Memory B cell (primary cell): ENCODE results near the gene C11orf98.
"Not testable (repeated sequence)": the region's sequence is repeated elsewhere in the genome, so short reads cannot be mapped to it uniquely, and the experiment has no call there.

ENCODE experiments used
- ATAC-seq: fragments of 150-1000 bp; cut with Tn5 transposase; 2 replicates; pipeline ENCODE4 v1.10.0; 2021; ENCODE audit warnings: low read depth, mild to moderate bottlenecking, moderate library complexity
- DNase-seq, 2 donors: peaks; one replicate each; pipeline ENCODE4 v3.0.0; 2022; ENCODE audit warnings: low spot score in 2 of 2
- H3K27ac Mint-ChIP-seq: one replicate; pipeline ENCODE4 v1.8.0; 2022; ENCODE audit warnings: mild to moderate bottlenecking, moderate library complexity, mixed read lengths
- H3K27me3 Mint-ChIP-seq: one replicate; pipeline ENCODE4 v1.8.0; 2022; ENCODE audit warnings: mixed read lengths
- H3K36me3 Mint-ChIP-seq: one replicate; pipeline ENCODE4 v1.8.0; 2022; ENCODE audit warnings: mild to moderate bottlenecking, mixed read lengths
- H3K4me1 Mint-ChIP-seq: one replicate; pipeline ENCODE4 v1.8.0; 2022; ENCODE audit warnings: mixed read lengths
- H3K4me3 Mint-ChIP-seq: one replicate; pipeline ENCODE4 v1.8.0; 2022; ENCODE audit warnings: mild to moderate bottlenecking, moderate library complexity, mixed read lengths
- H3K9me3 Mint-ChIP-seq: one replicate; pipeline ENCODE4 v1.8.0; 2022; ENCODE audit warnings: mixed read lengths

C11orf98 gene

GRCh38 chr11:62665075-62665598 lies at the start of gene C11orf98, which contains the start of gene CSKMT:
C11orf98 (minus strand) TSS chr11:62665210; CDS start chr11:62665169, 41 bp downstream.
CSKMT (plus strand) TSS chr11:62665312; CDS start chr11:62665880, 568 bp downstream.
- peaks cover 2% of the 10 kb centered on the region for H3K36me3 Mint-ChIP-seq
- peaks cover 18% of the 10 kb centered on the region for H3K4me1 Mint-ChIP-seq
- ATAC-seq, result peak; percentile 94
- peak; percentile 96 to 97 for DNase-seq
- no peaks in the 10 kb centered on the region for H3K9me3 Mint-ChIP-seq
- peak within 1 kb of the TSS; percentile 90 for H3K27ac Mint-ChIP-seq
- H3K27me3 Mint-ChIP-seq, result no peaks in the 10 kb centered on the region
- H3K4me3 Mint-ChIP-seq, result peak within 1 kb of the TSS; percentile 91

- Mint-ChIP-seq H3K36me3 (peaks cover 28% of the 10 kb centered on the region), H3K27me3 (no peaks in the 10 kb centered on the region), H3K4me1 (peaks cover 20% of the 10 kb centered on the region), H3K4me3 (no peak overlapping the region), H3K9me3 (no peaks in the 10 kb centered on the region), H3K27ac (peak overlapping the region; percentile 73)
- no peak for ATAC-seq
- DNase-seq, result no peak
Observed at GRCh38 chr11:62713343-62713742, 48.3 kb upstream of the C11orf98 start.

DNA sequence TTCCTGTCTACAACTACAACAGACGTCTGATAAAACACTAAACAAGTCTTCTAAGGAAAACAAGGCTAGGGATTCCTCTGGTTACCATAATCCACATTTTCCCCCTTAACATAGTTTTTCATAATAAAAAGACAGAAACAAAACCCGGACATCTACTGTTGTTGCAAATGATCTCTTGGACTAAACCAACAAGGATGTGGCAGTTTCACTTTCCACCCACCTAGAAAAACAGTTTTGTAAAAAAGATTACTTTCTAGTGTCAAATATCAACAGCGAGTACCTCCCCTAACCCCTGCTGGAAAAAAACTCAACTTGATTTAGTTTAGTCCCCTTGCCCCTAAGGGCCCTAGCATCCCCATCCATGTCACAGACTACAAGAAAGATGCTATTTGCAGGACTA lies 47.9 kb upstream of the C11orf98 start:
- Mint-ChIP-seq H3K4me1 (peaks cover 21% of the 10 kb centered on the region), H3K27me3 (no peaks in the 10 kb centered on the region), H3K9me3 (no peaks in the 10 kb centered on the region), H3K27ac (peak overlapping the region; percentile 73), H3K36me3 (peaks cover 24% of the 10 kb centered on the region), H3K4me3 (no peak overlapping the region)
- no peak for DNase-seq
- ATAC-seq, result no peak

- Mint-ChIP-seq H3K9me3 (no peaks in the 10 kb centered on the region), H3K36me3 (peaks cover 23% of the 10 kb centered on the region), H3K27ac (peak overlapping the region; percentile 73), H3K4me1 (peaks cover 26% of the 10 kb centered on the region), H3K27me3 (no peaks in the 10 kb centered on the region), H3K4me3 (no peak overlapping the region)
- no peak for DNase-seq
- no peak for ATAC-seq
Observed at GRCh38 chr11:62712276-62712812, 47.3 kb upstream of the C11orf98 start.

- H3K4me3 Mint-ChIP-seq, result peak overlapping the region; percentile 89
- no peak for DNase-seq
- peaks cover 40% of the 10 kb centered on the region for H3K4me1 Mint-ChIP-seq
- peak overlapping the region; percentile 93 for H3K27ac Mint-ChIP-seq
- peaks cover 10% of the 10 kb centered on the region for H3K36me3 Mint-ChIP-seq
- no peak for ATAC-seq
- no peaks in the 10 kb centered on the region for H3K9me3 Mint-ChIP-seq
- no peaks in the 10 kb centered on the region for H3K27me3 Mint-ChIP-seq
Observed at GRCh38 chr11:62710001-62710345, 45.0 kb upstream of the C11orf98 start.

GRCh38 chr11:62709247-62710000 lies 44.4 kb upstream of the C11orf98 start:
- peak; percentile 79 for ATAC-seq
- peak; percentile 88 to 96 for DNase-seq
- Mint-ChIP-seq H3K9me3 (no peaks in the 10 kb centered on the region), H3K27me3 (no peaks in the 10 kb centered on the region), H3K4me1 (peaks cover 40% of the 10 kb centered on the region), H3K36me3 (peaks cover 10% of the 10 kb centered on the region), H3K27ac (peak overlapping the region; percentile 93), H3K4me3 (peak overlapping the region; percentile 89)

GRCh38 chr11:62708793-62709192 lies 43.8 kb upstream of the C11orf98 start:
- H3K27ac Mint-ChIP-seq, result peak overlapping the region; percentile 93
- H3K4me1 Mint-ChIP-seq, result peaks cover 37% of the 10 kb centered on the region
- peaks cover 7% of the 10 kb centered on the region for H3K36me3 Mint-ChIP-seq
- H3K9me3 Mint-ChIP-seq, result no peaks in the 10 kb centered on the region
- DNase-seq, result no peak
- no peaks in the 10 kb centered on the region for H3K27me3 Mint-ChIP-seq
- peak overlapping the region; percentile 89 for H3K4me3 Mint-ChIP-seq
- ATAC-seq, result no peak

- peaks cover 36% of the 10 kb centered on the region for H3K4me1 Mint-ChIP-seq
Observed at GRCh38 chr11:62708392-62708791, 43.4 kb upstream of the C11orf98 start.

GRCh38 chr11:62707277-62707861 lies 42.4 kb upstream of the C11orf98 start, which contains the start of the genes BSCL2 and GNG3:
BSCL2 (minus strand) TSS chr11:62707424; CDS start chr11:62707195, 229 bp downstream.
GNG3 (plus strand) TSS chr11:62707676; CDS start chr11:62708296, 620 bp downstream.
- Mint-ChIP-seq H3K27me3 (no peaks in the 10 kb centered on the region), H3K36me3 (peaks cover 3% of the 10 kb centered on the region), H3K4me3 (peak within 1 kb of the TSS; percentile 96), H3K9me3 (no peaks in the 10 kb centered on the region), H3K4me1 (peaks cover 34% of the 10 kb centered on the region), H3K27ac (peak within 1 kb of the TSS; percentile 95)
- ATAC-seq (no peak), DNase-seq (peak in 1 of 2 donors; percentile 27)

More at GRCh38 chr11:62708392-62708791, 43.4 kb upstream of the C11orf98 start:
- Mint-ChIP-seq H3K27ac (peak overlapping the region; percentile 93), H3K4me3 (peak overlapping the region; percentile 89), H3K27me3 (no peaks in the 10 kb centered on the region), H3K9me3 (no peaks in the 10 kb centered on the region), H3K36me3 (peaks cover 5% of the 10 kb centered on the region)
- ATAC-seq (no peak), DNase-seq (peak in 1 of 2 donors; percentile 22)

GRCh38 chr11:62706850-62707247 lies 41.8 kb upstream of the C11orf98 start:
- no peak for ATAC-seq
- H3K9me3 Mint-ChIP-seq, result no peaks in the 10 kb centered on the region
- peak overlapping the region; percentile 96 for H3K4me3 Mint-ChIP-seq
- H3K27ac Mint-ChIP-seq, result peak overlapping the region; percentile 95
- no peaks in the 10 kb centered on the region for H3K36me3 Mint-ChIP-seq
- DNase-seq, result no peak
- no peaks in the 10 kb centered on the region for H3K27me3 Mint-ChIP-seq
- peaks cover 31% of the 10 kb centered on the region for H3K4me1 Mint-ChIP-seq

- ATAC-seq (peak; percentile 70), DNase-seq (peak; percentile 89 to 91)
- Mint-ChIP-seq H3K4me3 (peak overlapping the region; percentile 96), H3K27ac (peak overlapping the region; percentile 95), H3K27me3 (no peaks in the 10 kb centered on the region), H3K4me1 (peaks cover 31% of the 10 kb centered on the region), H3K36me3 (no peaks in the 10 kb centered on the region), H3K9me3 (no peaks in the 10 kb centered on the region)
Observed at GRCh38 chr11:62705880-62706849, 41.2 kb upstream of the C11orf98 start.

DNA sequence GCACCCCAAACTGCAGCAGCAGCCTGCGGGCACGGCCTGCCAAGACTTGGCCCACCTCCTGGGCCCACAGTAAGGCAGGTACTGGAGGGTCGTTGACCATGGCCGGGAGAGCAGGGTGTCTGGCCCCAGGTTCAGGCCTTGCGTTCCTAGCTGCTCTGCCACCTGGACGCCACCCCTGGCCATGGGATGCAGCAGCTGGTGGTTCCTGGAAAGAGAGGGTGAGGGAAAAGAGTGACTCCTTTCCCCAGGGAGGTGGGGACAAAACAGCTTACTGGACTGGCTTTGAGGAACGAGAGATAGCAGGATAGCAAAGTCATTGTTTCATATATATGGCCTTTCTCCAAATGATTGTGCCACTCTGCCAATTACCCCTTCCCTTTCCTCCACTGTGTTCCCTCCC lies 40.4 kb upstream of the C11orf98 start:
- peak overlapping the region; percentile 96 for H3K4me3 Mint-ChIP-seq
- H3K27ac Mint-ChIP-seq, result peak overlapping the region; percentile 95
- no peaks in the 10 kb centered on the region for H3K9me3 Mint-ChIP-seq
- DNase-seq (no peak), ATAC-seq (no peak)
- H3K36me3 Mint-ChIP-seq, result no peaks in the 10 kb centered on the region
- peaks cover 31% of the 10 kb centered on the region for H3K4me1 Mint-ChIP-seq
- no peaks in the 10 kb centered on the region for H3K27me3 Mint-ChIP-seq

GRCh38 chr11:62703921-62704320 lies 38.9 kb upstream of the C11orf98 start:
- not testable (repeated sequence) for H3K36me3 Mint-ChIP-seq, H3K4me3 Mint-ChIP-seq, ATAC-seq, H3K27ac Mint-ChIP-seq, DNase-seq, H3K27me3 Mint-ChIP-seq, H3K9me3 Mint-ChIP-seq
- H3K4me1 Mint-ChIP-seq, result peaks cover 30% of the 10 kb centered on the region
